Measurements from ENCODE around the gene TXNRD1. TPM values are rescaled to one million over a fixed set of nuclear protein-coding genes. Genes with fewer than 3 reads are reported as not detected.
"Not testable (repeated sequence)": the region's sequence is repeated elsewhere in the genome, so short reads cannot be mapped to it uniquely, and the experiment has no call there.

TXNRD1 gene
- polyA plus RNA-seq, 1 donor, result 39.2 TPM

DNA sequence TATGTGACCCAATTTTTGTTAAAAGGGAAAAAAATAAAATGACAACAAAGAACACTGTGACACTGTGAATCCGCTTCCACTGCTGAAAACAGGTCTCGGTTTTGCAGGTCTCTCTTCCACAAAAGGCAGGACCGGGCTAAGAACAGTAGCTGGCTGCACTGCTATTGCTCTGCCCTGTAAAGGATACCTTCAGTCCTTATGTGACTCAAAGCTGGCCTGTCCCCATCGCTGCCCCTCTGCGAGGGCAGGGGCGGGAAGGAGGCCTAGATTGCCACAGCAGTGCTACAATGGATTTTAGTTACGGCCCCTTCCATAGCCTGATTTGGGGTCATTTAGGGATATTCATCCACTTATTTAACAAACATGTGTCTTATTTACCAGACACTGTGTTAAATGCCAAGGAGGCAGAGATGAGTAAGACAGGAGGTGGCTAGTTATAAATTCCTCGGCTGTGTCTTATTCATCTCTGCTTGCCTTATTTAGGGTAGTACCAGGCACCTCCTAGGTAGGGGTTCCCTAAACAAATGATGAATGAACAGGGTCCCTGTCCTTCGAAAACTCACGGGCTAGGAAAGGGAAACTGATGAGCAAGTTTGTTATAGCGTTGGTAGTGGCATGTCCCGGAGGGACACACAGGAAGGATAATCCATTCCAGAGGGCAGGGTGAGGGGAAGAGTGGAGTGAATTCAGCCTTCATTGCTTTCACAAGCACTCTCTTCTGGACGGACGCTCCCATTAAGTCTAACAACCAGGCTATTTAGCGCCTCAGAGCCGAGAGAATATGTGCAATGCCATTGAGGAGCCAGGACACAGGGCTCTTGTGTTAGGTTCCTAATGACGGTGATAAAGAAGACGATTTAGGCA, 161.3 kb downstream of the TXNRD1 start:
- DNase-seq, result no peak

DNA sequence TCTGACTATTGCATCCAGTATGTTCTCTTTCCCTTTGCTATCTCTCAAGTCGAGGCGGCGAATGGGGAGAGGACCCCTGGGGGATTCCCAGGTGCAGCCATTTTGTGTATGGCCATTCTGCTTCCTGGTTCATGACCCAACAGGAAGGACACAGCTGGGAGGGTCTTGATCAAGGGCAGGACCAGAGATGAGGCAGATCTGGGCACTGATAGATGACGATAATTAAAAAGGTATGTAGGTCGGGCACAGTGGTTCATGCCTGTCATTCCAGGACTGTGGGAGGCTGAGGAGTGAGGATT, 161.9 kb downstream of the TXNRD1 start:
- DNase-seq, result no peak

DNA sequence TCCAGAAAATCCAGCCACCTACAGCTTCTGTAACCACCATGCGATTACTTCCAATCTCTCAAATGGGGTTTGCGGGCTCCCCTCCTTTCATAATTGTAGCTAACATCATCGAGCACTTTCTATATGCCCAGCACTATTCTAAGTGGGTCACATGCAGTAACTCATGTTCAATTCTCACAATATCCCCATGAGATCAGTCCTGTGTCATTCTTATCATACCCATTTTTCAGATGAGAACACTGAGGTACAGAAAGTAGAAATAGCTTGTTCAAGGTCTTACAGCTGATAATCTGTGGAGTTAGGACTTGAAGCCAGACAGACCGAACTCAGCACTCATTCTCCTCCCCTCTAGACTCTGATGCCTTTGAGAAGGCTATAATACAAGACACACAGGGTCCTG, 162.8 kb downstream of the TXNRD1 start:
- DNase-seq, result no peak

GRCh38 chr12:104381341-104381730, 165.8 kb downstream of the TXNRD1 start:
- DNase-seq, result no peak

DNA sequence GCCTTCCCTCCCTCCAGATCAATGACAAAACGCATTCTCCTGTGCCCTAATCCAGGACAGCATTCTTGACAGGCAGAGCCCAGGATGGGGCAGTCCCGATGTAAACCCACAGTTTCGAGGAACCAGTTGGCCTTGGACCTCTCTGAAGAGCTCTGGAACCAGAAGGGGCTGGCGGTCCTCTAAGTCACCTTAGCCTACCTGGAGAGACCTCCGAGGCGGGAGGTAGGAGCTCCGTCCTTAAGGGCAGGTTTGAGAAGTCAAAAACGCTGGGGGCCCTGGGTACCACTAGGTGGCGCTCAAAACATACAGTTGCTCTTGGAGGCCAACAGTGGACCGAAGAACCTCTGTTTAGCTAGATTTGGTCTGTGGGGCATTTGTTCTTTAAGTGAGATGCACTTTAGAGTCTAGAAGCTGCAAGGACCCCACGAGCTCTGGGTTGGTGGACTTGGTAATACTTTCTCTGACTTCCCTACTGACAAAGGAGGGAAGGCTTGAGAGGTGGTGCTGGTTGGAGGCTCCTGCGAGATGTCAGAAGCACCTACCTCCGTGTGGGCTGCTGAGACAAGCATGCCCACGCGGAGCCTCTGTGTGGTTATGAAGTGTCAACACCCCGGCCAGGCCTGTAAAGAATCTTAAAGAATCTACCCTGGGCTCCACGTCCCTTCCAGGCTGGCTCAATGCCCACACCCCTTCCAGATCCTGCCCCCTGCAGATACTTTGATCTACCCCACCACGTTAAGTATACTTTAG, 166.3 kb downstream of the TXNRD1 start:
- peak; percentile 76 for DNase-seq

DNA sequence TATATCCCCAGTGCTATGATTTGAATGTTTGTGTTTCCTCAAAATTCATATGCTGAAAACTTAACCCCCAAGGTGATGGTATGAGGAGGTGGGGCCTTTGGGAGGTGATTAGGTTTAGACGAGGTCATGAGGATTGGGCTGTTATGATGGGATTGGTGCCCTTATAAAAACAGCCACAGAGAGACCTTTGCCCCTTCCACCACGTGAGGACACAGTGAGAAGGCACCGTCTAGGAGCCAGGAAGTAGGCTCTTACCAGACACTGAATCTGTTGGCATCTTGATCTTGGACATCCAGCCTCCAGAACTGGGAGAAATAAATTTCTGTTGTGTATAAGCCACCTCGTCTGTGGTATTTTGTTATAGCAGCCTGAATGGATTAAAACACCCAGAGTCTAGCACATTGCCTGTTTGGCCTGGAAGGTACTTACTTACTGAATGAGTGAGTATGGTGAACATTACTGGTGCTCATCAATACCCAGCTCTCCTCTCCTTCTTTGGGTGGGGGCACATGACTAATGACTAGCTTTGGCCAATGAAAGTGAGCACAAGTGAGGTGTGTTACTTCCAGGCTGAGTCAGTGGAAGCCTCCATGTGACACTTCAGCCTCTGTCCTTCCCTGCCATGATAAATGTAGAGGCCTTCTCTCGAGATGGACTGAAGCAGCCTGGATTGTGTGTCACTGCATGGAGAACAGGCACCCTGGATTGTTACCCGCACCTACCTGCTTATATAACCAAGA, 168.7 kb downstream of the TXNRD1 start:
- no peak for DNase-seq

- no peak for DNase-seq
These were observed 169.9 kb downstream of the TXNRD1 start for GRCh38 chr12:104385510-104385909.

- DNase-seq, result no peak
These were observed 170.9 kb downstream of the TXNRD1 start for GRCh38 chr12:104386461-104386860.

GRCh38 chr12:104387190-104387589, 171.6 kb downstream of the TXNRD1 start:
- DNase-seq, result no peak

DNA sequence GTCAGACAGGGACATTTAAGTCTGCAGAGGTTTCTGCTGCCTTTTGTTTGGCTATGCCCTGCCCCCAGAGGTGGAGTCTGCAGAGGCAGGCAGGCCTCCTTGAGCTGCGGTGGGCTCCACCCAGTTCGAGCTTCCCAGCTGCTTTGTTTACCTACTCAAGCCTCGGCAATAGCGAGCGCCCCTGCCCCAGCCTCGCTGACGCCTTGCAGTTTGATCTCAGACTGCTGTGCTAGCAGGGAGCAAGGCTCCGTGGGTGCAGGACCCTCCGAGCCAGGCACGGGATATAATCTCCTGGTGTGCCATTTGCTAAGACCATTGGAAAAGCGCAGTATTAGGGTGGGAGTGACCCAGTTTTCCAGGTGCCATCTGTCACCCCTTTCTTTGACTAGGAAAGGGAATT, 178.5 kb downstream of the TXNRD1 start:
- not testable (repeated sequence) for DNase-seq

Other genes starting within 250 kb of the TXNRD1 start
- 27.9 TPM for gene TDG, start 249.9 kb upstream of the TXNRD1 start, polyA plus RNA-seq (ENCODE audit: insufficient read length)
- gene GLT8D2, start 165.6 kb upstream of the TXNRD1 start, polyA plus RNA-seq (ENCODE audit: insufficient read length), result 40.1 TPM
- gene HCFC2, start 151.2 kb upstream of the TXNRD1 start, polyA plus RNA-seq (ENCODE audit: insufficient read length), result 28.4 TPM
- 32.6 TPM for gene NFYB, start 77.6 kb upstream of the TXNRD1 start, polyA plus RNA-seq (ENCODE audit: insufficient read length)
- 1.6 TPM for gene EID3, start 88.0 kb downstream of the TXNRD1 start, polyA plus RNA-seq (ENCODE audit: insufficient read length)
- 4.0 TPM for gene CHST11, start 241.2 kb downstream of the TXNRD1 start, polyA plus RNA-seq (ENCODE audit: insufficient read length)